Mesenchymal stem cell (in vitro differentiated cells and primary cell): ENCODE results near the gene PLCL1.

Experiments used
- DNase-seq: peaks from one replicate; pipeline ENCODE4 v3.0.0-alpha.2; 2013
- H2AFZ ChIP-seq: one replicate; pipeline ENCODE4 v1.6.1; 2013; ENCODE audit warnings: low read depth, mild to moderate bottlenecking, control low read depth, inconsistent platforms, low read length, moderate library complexity
- H2AK5ac ChIP-seq: 2 replicates; pipeline ENCODE4 v1.6.1; 2013; ENCODE audit warnings: low read length, moderate library complexity, mild to moderate bottlenecking, inconsistent platforms; ENCODE audit not compliant: severe bottlenecking
- H2BK120ac ChIP-seq: one replicate; pipeline ENCODE4 v1.6.1; 2013; ENCODE audit warnings: low read depth, mild to moderate bottlenecking, inconsistent platforms, low read length, moderate library complexity
- H2BK12ac ChIP-seq, 2 experiments: one replicate each; pipeline ENCODE4 v1.6.1; 2013; ENCODE audit warnings: inconsistent platforms in 2 of 2, low read length in 2 of 2, mild to moderate bottlenecking in 2 of 2, moderate library complexity in 2 of 2, control low read depth in 1 of 2
- H2BK15ac ChIP-seq: one replicate; pipeline ENCODE4 v1.6.1; 2013; ENCODE audit warnings: mild to moderate bottlenecking, low read depth, inconsistent platforms; ENCODE audit not compliant: poor library complexity, severe bottlenecking
- H2BK5ac ChIP-seq: 2 replicates; pipeline ENCODE4 v1.6.1; 2013; ENCODE audit warnings: low read depth, mild to moderate bottlenecking, low read length, control low read depth, inconsistent platforms; ENCODE audit not compliant: poor library complexity, severe bottlenecking
- H3K14ac ChIP-seq, 2 experiments: one replicate each; pipeline ENCODE4 v1.6.1; 2013; ENCODE audit warnings: inconsistent platforms in 2 of 2, low read length in 2 of 2, control low read depth in 1 of 2, mild to moderate bottlenecking in 1 of 2, moderate library complexity in 1 of 2
- H3K18ac ChIP-seq, 2 experiments: one replicate each; pipeline ENCODE4 v1.6.1; 2013; ENCODE audit warnings: inconsistent platforms in 2 of 2, low read length in 2 of 2, control low read depth in 1 of 2, low read depth in 1 of 2, mild to moderate bottlenecking in 1 of 2
- H3K23ac ChIP-seq, 2 experiments: one replicate each; pipeline ENCODE4 v1.6.1; 2013; ENCODE audit warnings: inconsistent platforms in 2 of 2, low read length in 2 of 2, mild to moderate bottlenecking in 2 of 2, moderate library complexity in 2 of 2, control low read depth in 1 of 2
- H3K27ac ChIP-seq: 2 replicates; pipeline ENCODE4 v1.5.1; 2013; ENCODE audit warnings: mild to moderate bottlenecking, moderate library complexity, low read length, control low read depth, inconsistent platforms; ENCODE audit not compliant: poor library complexity, severe bottlenecking
- H3K27me3 ChIP-seq, 2 experiments: 2 replicates each; pipeline versions ENCODE4 v1.6.1 to v1.7.0; 2013; ENCODE audit warnings: low read length in 2 of 2, mild to moderate bottlenecking in 2 of 2, moderate library complexity in 2 of 2, control low read depth in 1 of 2, inconsistent platforms in 1 of 2; ENCODE audit not compliant: control insufficient read depth in 1 of 2, insufficient read depth in 1 of 2
- H3K36me3 ChIP-seq, 2 experiments: 2 replicates each; pipeline versions ENCODE4 v1.6.1 to v1.7.0; 2013; ENCODE audit warnings: low read length in 2 of 2, control low read depth in 1 of 2, inconsistent platforms in 1 of 2, low read depth in 1 of 2, mild to moderate bottlenecking in 1 of 2; ENCODE audit not compliant: insufficient read depth in 2 of 2, control insufficient read depth in 1 of 2
- H3K4ac ChIP-seq, 2 experiments: one replicate each; pipeline ENCODE4 v1.6.1; 2013; ENCODE audit warnings: inconsistent platforms in 2 of 2, low read length in 2 of 2, mild to moderate bottlenecking in 2 of 2, moderate library complexity in 2 of 2, control low read depth in 1 of 2, low read depth in 1 of 2
- H3K4me1 ChIP-seq: 2 replicates; pipeline ENCODE4 v1.6.1; 2013; ENCODE audit warnings: low read depth, low read length, control low read depth; ENCODE audit not compliant: control insufficient read depth, insufficient read depth
- H3K4me2 ChIP-seq: 2 replicates; pipeline ENCODE4 v1.6.1; 2013; ENCODE audit warnings: low read length, mild to moderate bottlenecking, inconsistent platforms; ENCODE audit not compliant: poor library complexity, severe bottlenecking
- H3K4me3 ChIP-seq, 2 experiments: 2 replicates each; pipeline versions ENCODE4 v1.5.1 to v1.7.0; 2013; ENCODE audit warnings: low read length in 2 of 2, mild to moderate bottlenecking in 2 of 2, control low read depth in 1 of 2, low read depth in 1 of 2; ENCODE audit not compliant: insufficient read depth in 1 of 2
- H3K79me1 ChIP-seq: replicated peaks from 2 replicates; pipeline ENCODE4 v1.6.1; 2013; ENCODE audit warnings: mild to moderate bottlenecking, control low read depth, low read length, inconsistent platforms; ENCODE audit not compliant: poor library complexity, severe bottlenecking
- H3K9ac ChIP-seq: 2 replicates; pipeline ENCODE4 v1.7.0; 2013; ENCODE audit warnings: mild to moderate bottlenecking, low read length, moderate library complexity
- H3K9me3 ChIP-seq: 2 replicates; pipeline ENCODE4 v1.7.0; 2013; ENCODE audit warnings: mild to moderate bottlenecking, low read length; ENCODE audit not compliant: control insufficient read depth
- H4K8ac ChIP-seq: one replicate; pipeline ENCODE4 v1.6.1; 2013; ENCODE audit warnings: inconsistent platforms, mild to moderate bottlenecking, low read length, moderate library complexity
- H4K91ac ChIP-seq: one replicate; pipeline ENCODE4 v1.6.1; 2013; ENCODE audit warnings: mild to moderate bottlenecking, low read length, inconsistent platforms
- WGBS: methylation state at CpG from one replicate; pipeline ENCODE4 v1.1.7; 2013; ENCODE audit warnings: mixed read lengths; 5-methylcytosine and 5-hydroxymethylcytosine counted together

Gene PLCL1

GRCh38 chr2:197853549-197853948, 49.2 kb downstream of the PLCL1 start:
- Histone ChIP-seq H3K9ac (no peak overlapping the region), H3K14ac (no peak overlapping the region), H3K18ac (no peak overlapping the region), H4K8ac (no peak overlapping the region), H3K4me3 (no peak overlapping the region), H3K9me3 (peaks cover under 1% of the 10 kb centered on the region), H3K4me2 (no peak overlapping the region), H3K23ac (no peak overlapping the region), H2BK15ac (no peak overlapping the region), H2AFZ (no peak overlapping the region), H2AK5ac (no peak overlapping the region), H2BK12ac (no peak overlapping the region), H3K4me1 (no peaks in the 10 kb centered on the region), H3K27me3 (peaks cover 0 to 5% of the 10 kb centered on the region in 2 experiments), H3K4ac (no peak overlapping the region), H4K91ac (no peak overlapping the region), H2BK120ac (no peak overlapping the region), H3K79me1 (no peaks in the 10 kb centered on the region), H3K27ac (no peak overlapping the region), H2BK5ac (no peak overlapping the region), H3K36me3 (no peaks in the 10 kb centered on the region)
- WGBS: 86% methylated on average over 1 of the region's 1 CpG
- no peak for DNase-seq

- Histone ChIP-seq H3K4ac (no peak overlapping the region), H3K27me3 (no peaks in the 10 kb centered on the region), H3K4me3 (no peak overlapping the region), H3K4me2 (no peak overlapping the region), H3K18ac (no peak overlapping the region), H2BK5ac (no peak overlapping the region), H2AFZ (no peak overlapping the region), H2BK15ac (no peak overlapping the region), H3K9ac (no peak overlapping the region), H3K27ac (no peak overlapping the region), H3K9me3 (peaks cover 3% of the 10 kb centered on the region), H3K14ac (no peak overlapping the region), H3K36me3 (no peaks in the 10 kb centered on the region), H4K91ac (no peak overlapping the region), H3K79me1 (no peaks in the 10 kb centered on the region), H3K4me1 (no peaks in the 10 kb centered on the region), H2BK12ac (no peak overlapping the region), H3K23ac (no peak overlapping the region), H2BK120ac (no peak overlapping the region), H2AK5ac (no peak overlapping the region), H4K8ac (no peak overlapping the region)
- 100% methylated on average over 1 of the region's 1 CpG for WGBS
- no peak for DNase-seq
Observed at GRCh38 chr2:197857476-197858107, 53.2 kb downstream of the PLCL1 start.

GRCh38 chr2:197858607-197859140, 54.3 kb downstream of the PLCL1 start:
- no peak overlapping the region for H2BK12ac ChIP-seq
- H3K27me3 ChIP-seq: no peaks in the 10 kb centered on the region
- no peaks in the 10 kb centered on the region for H3K4me1 ChIP-seq
- H3K27ac ChIP-seq: no peak overlapping the region
- no peak overlapping the region for H3K14ac ChIP-seq
- DNase-seq: no peak
- no peak overlapping the region for H2AFZ ChIP-seq
- no peak overlapping the region for H3K18ac ChIP-seq
- no peak overlapping the region for H2AK5ac ChIP-seq
- no peaks in the 10 kb centered on the region for H3K79me1 ChIP-seq
- H3K9me3 ChIP-seq: peaks cover 3% of the 10 kb centered on the region
- no peak overlapping the region for H3K4me3 ChIP-seq
- H4K8ac ChIP-seq: no peak overlapping the region
- no peaks in the 10 kb centered on the region for H3K36me3 ChIP-seq
- H2BK5ac ChIP-seq: no peak overlapping the region
- no peak overlapping the region for H3K23ac ChIP-seq
- H2BK120ac ChIP-seq: no peak overlapping the region
- H4K91ac ChIP-seq: no peak overlapping the region
- no peak overlapping the region for H3K4ac ChIP-seq
- H3K9ac ChIP-seq: no peak overlapping the region
- no peak overlapping the region for H2BK15ac ChIP-seq
- WGBS: 96% methylated on average over 2 of the region's 3 CpGs
- no peak overlapping the region for H3K4me2 ChIP-seq

GRCh38 chr2:197862246-197862955, 58.0 kb downstream of the PLCL1 start:
- peaks cover 3% of the 10 kb centered on the region for H3K9me3 ChIP-seq
- H2BK120ac ChIP-seq: no peak overlapping the region
- 100% methylated on average over 1 of the region's 1 CpG for WGBS
- no peak overlapping the region for H3K18ac ChIP-seq
- H2BK5ac ChIP-seq: no peak overlapping the region
- H3K4me2 ChIP-seq: no peak overlapping the region
- H4K91ac ChIP-seq: no peak overlapping the region
- no peak overlapping the region for H3K27ac ChIP-seq
- no peak overlapping the region for H4K8ac ChIP-seq
- no peak overlapping the region for H2BK15ac ChIP-seq
- no peaks in the 10 kb centered on the region for H3K27me3 ChIP-seq
- H3K36me3 ChIP-seq: no peaks in the 10 kb centered on the region
- H2AK5ac ChIP-seq: no peak overlapping the region
- H3K23ac ChIP-seq: no peak overlapping the region
- H2BK12ac ChIP-seq: no peak overlapping the region
- H3K4me1 ChIP-seq: no peaks in the 10 kb centered on the region
- H3K4me3 ChIP-seq: no peak overlapping the region
- no peak overlapping the region for H3K4ac ChIP-seq
- H3K9ac ChIP-seq: no peak overlapping the region
- no peak overlapping the region for H2AFZ ChIP-seq
- no peak for DNase-seq
- no peak overlapping the region for H3K14ac ChIP-seq
- no peaks in the 10 kb centered on the region for H3K79me1 ChIP-seq
